ENCODE results near the gene CHCHD6. TPM values are rescaled to one million over a fixed set of nuclear protein-coding genes. Genes with fewer than 3 reads are reported as not detected.

Gene CHCHD6
- total RNA-seq, 1 experiment from 2014 or later = 36.3 TPM

GRCh38 chr3:126777366-126777765 is 73.3 kb downstream of the CHCHD6 start:
- ChIA-PET CTCF (no interaction called here), RAD21 (ENCODE audit: low non-redundant PET in 1 of 2, low total read pairs in 2 of 2, uncharacterized antibody in 2 of 2, unreplicated experiment in 2 of 2) (no interaction called here), POLR2A (no interaction called here)
- Histone ChIP-seq H3K36me3 (ENCODE audit: control insufficient read depth in 1 of 2, insufficient read depth in 2 of 2, low read length in 2 of 2) (no peaks in the 10 kb centered on the region), H3K27ac (ENCODE audit: low read depth, low read length) (no peak overlapping the region), H3K4me2 (ENCODE audit: low read length) (no peak overlapping the region), H3K79me2 (ENCODE audit: insufficient read depth, low read length) (0 out of 2 replicates have a peak, but pooled peaks cover 3% of the 10 kb centered on the region), H2AFZ (ENCODE audit: low read depth, low read length, poor library complexity, severe bottlenecking) (no peak overlapping the region), H3K4me3 (replicated peaks in 1 of 2; ENCODE audit: low read depth in 1 of 2, low read length in 2 of 2) (no peak overlapping the region), H3K27me3 (ENCODE audit: insufficient read depth, low read length) (no peaks in the 10 kb centered on the region), H3K9ac (ENCODE audit: low read length) (no peak overlapping the region), H3K9me2 (ENCODE audit: insufficient read depth) (no peaks in the 10 kb centered on the region), H3K4me1 (ENCODE audit: control insufficient read depth in 1 of 2, insufficient read depth in 2 of 2, low read length in 2 of 2) (peaks cover 8 to 19% of the 10 kb centered on the region in 2 experiments), H4K20me1 (ENCODE audit: insufficient read depth) (no peaks in the 10 kb centered on the region), H3K9me3 (ENCODE audit: control insufficient read depth in 1 of 2, insufficient read depth in 1 of 2, low read depth in 1 of 2, low read length in 2 of 2) (no peaks in the 10 kb centered on the region)
- intact Hi-C loops (cut with micrococcal nuclease) = no loop called here
- no TSS peak for BruUV-seq (replicated peaks)
- DNase-seq (ENCODE audit: low read depth, low spot score) = no peak
- no peak for ATAC-seq
- TF ChIP-seq SP1 (IDR thresholded peaks at IDR 0.05; ENCODE audit: low read depth) = no peak
- TF ChIP-seq CTCF (IDR thresholded peaks at IDR 0.05 in 2 of 3, conservative IDR thresholded peaks at IDR 0.05 in 1 of 3; ENCODE audit: borderline replicate concordance in 1 of 3, insufficient read depth in 1 of 3, low read depth in 2 of 3, low read length in 2 of 3) = no peak
- no peak for TF ChIP-seq EZH2 (IDR thresholded peaks at IDR 0.05)
- no peak for TF ChIP-seq MAX (IDR thresholded peaks at IDR 0.05)
- TF ChIP-seq ZNF274 (IDR thresholded peaks at IDR 0.05; ENCODE audit: low read depth, low read length) = no peak
- TF ChIP-seq ZBTB33 (IDR thresholded peaks at IDR 0.05; ENCODE audit: extremely low read depth, insufficient replicate concordance, low read length) = no peak
- TF ChIP-seq ZFX (IDR thresholded peaks at IDR 0.05) = no peak
- no peak for TF ChIP-seq SRF (IDR thresholded peaks at IDR 0.05; ENCODE audit: low read depth)
- TF ChIP-seq EZH2phosphoT487 (IDR thresholded peaks at IDR 0.05; ENCODE audit: borderline replicate concordance) = no peak
- no peak for TF ChIP-seq JUND (IDR thresholded peaks at IDR 0.05)
- no peak for TF ChIP-seq EGR1 (IDR thresholded peaks at IDR 0.05; ENCODE audit: low read depth)

Measured in HCT116 (cell line).